Activated CD8-positive, alpha-beta memory T cell treated with anti-CD3 and anti-CD28 coated beads for 24 hours (primary cell): Measurements from ENCODE around the gene EBLN2.

Experiments used
- DNase-seq: peaks from one replicate; pipeline ENCODE4 v3.0.0-alpha.2; 2020

EBLN2 gene

GRCh38 chr3:73061416-73061815, at the start of gene EBLN2:
Gene EBLN2 (plus strand): TSS chr3:73061659. CDS start chr3:73062082, 423 bp downstream.
- DNase-seq, result no peak

GRCh38 chr3:73018298-73018697, 43.2 kb upstream of the EBLN2 start:
- DNase-seq, result no peak

GRCh38 chr3:73018790-73019441, 42.5 kb upstream of the EBLN2 start:
- no peak for DNase-seq

DNA sequence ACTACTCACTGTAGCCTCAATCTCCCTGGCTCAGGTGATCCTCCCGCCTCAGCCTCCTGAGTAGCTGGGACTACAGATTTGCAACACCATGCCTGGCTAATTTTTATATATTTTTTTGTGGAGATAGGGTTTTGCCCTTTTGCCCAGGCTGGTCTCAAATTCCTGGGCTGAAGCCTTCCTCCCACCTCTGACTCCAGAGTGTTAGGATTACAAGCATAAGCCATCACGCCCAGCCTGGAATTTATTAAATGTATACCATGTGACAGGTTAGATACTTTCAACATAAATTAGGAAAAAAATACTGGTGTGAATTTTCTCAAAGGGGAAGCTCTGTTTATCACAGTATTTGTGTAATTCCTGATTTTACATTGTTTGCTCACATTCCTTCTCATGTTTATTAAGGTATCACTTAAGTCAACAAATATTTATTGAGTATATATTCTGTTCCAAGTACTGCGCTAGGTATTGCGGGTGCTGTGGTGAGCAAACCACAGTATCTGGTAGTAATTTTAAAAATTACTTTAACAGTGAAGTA, 40.1 kb upstream of the EBLN2 start:
- no peak for DNase-seq

GRCh38 chr3:73024836-73025235, 36.6 kb upstream of the EBLN2 start:
- no peak for DNase-seq

DNA sequence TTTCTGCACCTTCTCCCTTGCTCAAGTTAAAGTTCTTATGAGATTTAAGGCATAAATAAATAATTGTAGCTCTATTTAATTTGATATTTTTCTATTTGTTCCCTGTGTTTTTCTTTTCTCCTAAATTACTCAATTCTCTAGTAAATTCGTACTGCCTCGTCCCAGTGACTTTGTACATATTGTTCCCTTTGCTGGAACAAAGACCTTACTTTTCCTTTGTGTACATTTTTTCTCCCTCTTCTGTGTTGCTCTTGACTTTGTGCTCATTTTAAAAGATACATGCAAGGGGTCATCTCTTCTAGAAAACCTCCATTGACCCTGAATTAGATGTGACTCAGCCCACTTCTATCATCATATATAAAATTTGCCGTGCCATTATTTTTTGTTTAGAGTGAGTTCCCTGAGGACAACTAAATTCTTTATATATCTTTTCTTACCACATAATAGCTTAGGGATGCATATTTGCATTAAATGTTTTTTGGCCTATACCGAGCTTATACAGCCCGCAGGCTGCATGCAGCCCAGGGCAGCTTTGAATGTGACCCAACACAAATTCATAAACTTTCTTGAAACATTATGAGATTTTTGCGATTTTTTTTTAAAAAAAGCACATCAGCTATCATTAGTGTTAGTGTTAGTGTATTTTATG, 35.2 kb upstream of the EBLN2 start:
- DNase-seq, result no peak

DNA sequence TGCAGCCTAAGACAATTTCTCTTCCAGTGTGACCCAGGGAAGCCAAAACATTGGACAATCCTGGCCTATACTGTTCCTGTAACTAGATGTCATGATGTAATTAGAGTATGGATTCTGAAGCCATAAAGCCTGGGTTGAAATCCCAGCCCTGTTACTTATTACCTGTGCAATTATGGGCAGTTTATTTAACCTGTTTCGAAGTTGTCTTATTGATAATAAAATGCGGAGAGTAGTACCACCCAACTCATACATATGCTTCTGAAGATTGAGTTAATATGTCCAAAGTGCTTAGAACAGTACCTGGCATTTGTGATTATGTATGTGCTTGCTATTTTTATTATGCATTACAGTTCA, 34.7 kb upstream of the EBLN2 start:
- DNase-seq, result no peak

DNA sequence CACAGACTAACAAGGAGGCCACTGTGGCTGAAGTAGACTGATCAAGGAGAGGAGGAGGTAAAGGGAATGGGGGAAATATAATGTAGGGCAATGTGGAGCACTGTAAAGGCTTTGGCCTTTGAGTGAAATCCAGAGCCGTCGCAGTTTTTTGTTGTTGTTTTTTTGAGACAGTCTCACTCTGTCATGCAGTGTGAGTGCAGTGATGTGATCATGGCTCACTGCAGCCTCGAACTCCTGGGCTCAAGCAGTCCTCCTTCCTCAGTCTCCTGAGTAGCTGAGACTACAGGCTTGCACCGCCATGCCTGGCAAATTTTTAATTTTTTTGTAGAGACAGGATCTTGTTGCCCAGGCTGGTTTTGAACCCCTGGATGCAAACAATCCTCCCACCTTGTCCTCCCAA, 32.7 kb upstream of the EBLN2 start:
- no peak for DNase-seq

GRCh38 chr3:73029321-73029796, 32.1 kb upstream of the EBLN2 start:
- no peak for DNase-seq

GRCh38 chr3:73030073-73030597, 31.3 kb upstream of the EBLN2 start:
- DNase-seq, result no peak

DNA sequence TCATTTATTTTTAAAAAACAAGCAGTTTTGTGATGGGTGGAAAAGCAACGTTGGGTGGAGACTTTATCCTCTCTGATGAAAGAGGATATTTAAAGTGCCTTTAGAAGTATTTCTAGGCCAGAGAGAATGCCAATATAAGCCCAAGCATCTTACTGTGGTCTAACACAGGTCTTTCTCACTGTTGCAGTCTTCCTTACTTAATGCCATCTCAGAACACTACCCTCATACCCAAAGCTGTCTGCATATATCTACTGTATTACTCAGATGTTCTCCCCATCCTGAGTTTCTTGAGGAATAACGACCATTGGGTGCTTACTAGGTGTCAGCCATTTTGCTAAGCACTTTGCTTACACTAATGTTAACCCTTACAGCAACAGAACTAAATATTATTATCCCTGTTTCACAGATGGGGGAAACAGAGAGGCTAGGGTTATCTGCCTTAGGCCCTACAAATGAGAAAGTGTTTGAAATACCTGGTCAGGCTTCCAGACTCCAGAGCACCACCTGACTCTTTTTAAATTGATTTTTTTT, 29.8 kb upstream of the EBLN2 start:
- no peak for DNase-seq

- no peak for DNase-seq
These were observed 24.5 kb upstream of the EBLN2 start for GRCh38 chr3:73036694-73037591.

DNA sequence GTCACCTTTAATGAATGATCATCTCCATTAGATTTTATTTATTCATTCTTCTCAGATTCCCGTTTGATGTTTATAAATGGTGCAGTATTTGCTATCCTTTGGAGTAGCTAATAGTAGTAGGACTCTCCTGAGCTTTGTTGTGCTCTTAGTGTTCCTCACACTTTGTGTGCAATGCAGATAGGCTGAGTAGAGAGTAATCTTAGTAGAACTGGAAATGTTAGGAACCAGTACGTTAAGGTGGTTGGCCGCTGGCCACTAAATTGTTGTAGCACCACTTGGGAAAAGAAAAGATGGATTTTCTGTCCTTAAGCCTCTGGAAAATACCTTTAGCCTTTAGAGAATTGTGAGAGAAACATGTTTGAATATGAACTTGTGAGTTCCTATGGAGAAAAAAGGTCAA, 19.9 kb upstream of the EBLN2 start:
- no peak for DNase-seq

- no peak for DNase-seq
These were observed 18.0 kb upstream of the EBLN2 start for GRCh38 chr3:73043414-73043813.

- DNase-seq, result no peak
These were observed 16.1 kb upstream of the EBLN2 start for GRCh38 chr3:73045391-73045790.

- no peak for DNase-seq
These were observed 15.3 kb upstream of the EBLN2 start for GRCh38 chr3:73046195-73046594.

DNA sequence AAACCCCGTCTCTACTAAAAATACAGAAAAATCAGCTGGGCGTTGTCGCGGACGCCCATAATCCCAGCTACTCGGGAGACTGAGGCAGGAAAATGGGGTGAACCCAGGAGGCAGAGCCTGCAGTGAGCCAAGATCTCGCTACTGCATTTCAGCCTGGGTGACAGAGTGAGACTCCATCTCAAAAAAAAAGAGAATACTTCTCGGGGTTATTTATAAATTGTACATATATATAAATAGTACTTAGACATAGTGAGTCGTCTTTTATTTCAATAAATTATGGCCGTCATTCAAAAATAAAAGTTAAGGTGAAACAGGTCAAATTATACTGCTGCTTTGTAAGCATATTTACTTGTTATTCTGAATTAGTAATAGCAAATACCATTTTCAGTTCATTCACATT, 12.1 kb upstream of the EBLN2 start:
- DNase-seq, result no peak

- DNase-seq, result no peak
These were observed 8.6 kb upstream of the EBLN2 start for GRCh38 chr3:73052857-73053256.

GRCh38 chr3:73055583-73055982, 5.9 kb upstream of the EBLN2 start:
- DNase-seq, result no peak

- DNase-seq, result no peak
These were observed 5.2 kb upstream of the EBLN2 start for GRCh38 chr3:73056014-73056844.

DNA sequence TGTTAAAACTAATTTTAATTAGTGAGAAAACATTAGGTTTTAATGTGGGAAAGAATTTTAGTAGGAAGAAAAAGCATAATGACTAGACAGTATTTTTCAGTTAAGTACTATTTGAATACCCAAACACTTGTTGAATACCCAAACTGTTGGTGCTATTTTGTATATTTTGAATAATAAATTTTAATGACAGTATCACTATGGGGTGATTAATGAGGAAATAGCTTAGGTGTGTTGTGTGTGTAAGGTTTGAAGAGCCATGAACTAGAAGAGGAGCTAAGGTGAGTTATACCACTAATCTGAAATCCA, 4.7 kb upstream of the EBLN2 start:
- DNase-seq, result no peak

DNA sequence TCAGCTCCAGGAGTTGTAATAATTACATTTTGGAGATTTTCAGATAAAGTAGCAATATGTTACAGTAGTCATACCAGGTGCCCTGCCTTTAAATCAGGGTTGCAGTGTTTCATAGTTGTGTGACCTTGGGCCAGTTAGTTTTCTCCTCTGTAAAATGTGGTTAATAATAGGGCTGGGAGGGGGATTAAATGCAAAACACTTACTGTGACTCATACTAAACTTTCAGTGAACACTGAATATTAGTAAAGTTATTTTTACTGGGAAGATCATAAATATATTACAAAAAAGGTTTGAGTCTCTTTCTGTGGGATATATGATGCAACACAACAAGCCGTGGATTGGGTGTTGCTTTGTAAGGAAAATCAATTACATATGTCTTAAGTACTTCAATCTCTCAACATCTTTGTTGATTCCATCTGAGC, 1.1 kb upstream of the EBLN2 start:
- no peak for DNase-seq
